Measurements from ENCODE around the gene ZNF410. TPM values are rescaled to one million over a fixed set of nuclear protein-coding genes. Genes with fewer than 3 reads are reported as not detected.

ZNF410 gene
- total and polyA plus RNA-seq, 2 of the 8 experiments (the other 6 are each of a cell fraction or from before 2014, with no cell fraction given): 11.2 to 18.9 TPM

DNA sequence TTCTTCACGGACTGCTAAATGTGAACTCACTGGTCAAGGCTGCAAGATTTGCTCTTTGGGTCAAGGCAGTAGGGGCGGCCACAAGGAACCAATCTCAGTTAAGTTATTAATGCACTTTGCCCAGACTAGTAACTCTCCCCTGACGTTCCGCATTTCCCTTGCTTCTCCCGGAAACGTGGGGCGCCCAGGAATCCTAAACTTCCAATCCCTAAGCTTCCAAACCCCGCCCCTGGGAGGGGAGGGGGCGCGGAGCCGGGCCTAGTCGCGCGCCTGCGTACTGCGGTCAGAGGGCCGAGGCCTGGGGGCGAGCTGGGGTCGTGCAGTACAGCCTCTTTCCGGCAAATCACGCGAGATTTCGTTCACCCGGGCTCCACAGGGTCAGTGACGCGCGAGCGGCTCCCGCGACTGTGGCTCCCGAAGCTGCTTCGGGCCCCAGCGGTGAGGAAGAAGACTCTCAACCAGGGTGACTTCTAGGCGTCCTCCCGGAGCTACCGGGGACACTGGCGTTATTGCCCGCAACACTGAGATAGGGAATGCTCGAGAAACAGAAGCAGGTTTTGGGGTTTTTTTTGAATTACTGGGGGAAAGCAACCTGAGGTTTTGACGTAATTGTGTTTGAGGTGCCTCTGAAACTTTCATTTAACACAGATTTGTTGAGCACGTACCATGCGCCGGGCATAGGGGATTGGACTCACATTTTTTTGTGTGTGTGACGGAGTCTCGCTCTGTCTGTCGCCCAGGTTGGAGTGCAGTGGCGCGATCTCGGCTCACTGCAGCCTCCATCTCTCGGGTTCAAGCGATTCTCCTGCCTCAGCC lies 34.9 kb upstream of the ZNF410 start, which contains the start of gene PTGR2:
TSS of gene PTGR2 (plus strand) at position 265 of the 816 bp plus-strand sequence. CDS start 7,032 bp downstream, outside the sequence.
- Histone ChIP-seq H3K4me3 (ENCODE audit: extremely low read depth in 1 of 4, insufficient read depth in 2 of 4, low read depth in 3 of 4, low read length in 4 of 4) (peak within 1 kb of the TSS; percentile 77 to 94 (median 90)), H4K20me1 (replicated peaks in 1 of 2; ENCODE audit: control insufficient read depth in 1 of 2, insufficient read depth in 2 of 2, low read length in 2 of 2) (no peaks in the 10 kb centered on the region), H3K36me3 (ENCODE audit: control insufficient read depth in 2 of 4, insufficient read depth in 4 of 4, low read length in 3 of 4) (peaks cover 0 to 3% (median 0%) of the 10 kb centered on the region in 4 experiments; a peak in 1 of 8 replicates), H3K56ac (replicated peaks; ENCODE audit: insufficient read length, low read depth, low read length) (peak within 1 kb of the TSS; percentile 24), H2BK12ac (ENCODE audit: low read depth, low read length) (peak within 1 kb of the TSS; percentile 22; the same call in 1 of the 2 replicates), H3K79me2 (ENCODE audit: control insufficient read depth in 1 of 2, insufficient read depth in 2 of 2, low read length in 2 of 2) (peaks cover 0 to 13% of the 10 kb centered on the region in 2 experiments; a peak in 2 of 4 replicates), H4K8ac (ENCODE audit: extremely low read depth, insufficient read depth, low read length) (peak within 1 kb of the TSS; percentile 81; the same call in 1 of the 2 replicates), H2BK20ac (ENCODE audit: low read length) (no peak within 1 kb of the TSS), H2BK120ac (replicated peaks; ENCODE audit: low read depth, low read length) (peak within 1 kb of the TSS; percentile 83), H3K9ac (replicated peaks in 1 of 4; ENCODE audit: extremely low read depth in 1 of 4, low read depth in 3 of 4, low read length in 3 of 4) (peak within 1 kb of the TSS; percentile 77 to 93 (median 90)), H3K23me2 (ENCODE audit: low read depth, low read length) (peaks cover 2% of the 10 kb centered on the region; the same call in 1 of the 2 replicates), H3K23ac (ENCODE audit: insufficient read length) (no peak within 1 kb of the TSS), H3K27me3 (replicated peaks in 1 of 4; ENCODE audit: control insufficient read depth in 3 of 4, extremely low read depth in 1 of 4, insufficient read depth in 3 of 4, low read length in 3 of 4) (no peaks in the 10 kb centered on the region), H3K4me1 (replicated peaks in 1 of 4; ENCODE audit: control insufficient read depth in 3 of 4, insufficient read depth in 4 of 4, low read length in 3 of 4) (peaks cover 0 to 6% (median 4%) of the 10 kb centered on the region in 4 experiments; a peak in 3 of 7 replicates), H3K9me3 (ENCODE audit: insufficient read depth in 2 of 2, low read depth in 1 of 2, low read length in 1 of 2) (no peaks in the 10 kb centered on the region), H4K5ac (ENCODE audit: insufficient read length, low read depth, low read length) (peak within 1 kb of the TSS; percentile 81), H3K18ac (ENCODE audit: extremely low read depth, low read length) (peak within 1 kb of the TSS; percentile 81), H2BK15ac (ENCODE audit: low read length) (no peak within 1 kb of the TSS), H2BK5ac (ENCODE audit: low read depth, low read length) (peak within 1 kb of the TSS; percentile 74; the same call in 1 of the 2 replicates), H3K4ac (replicated peaks; ENCODE audit: insufficient read length, low read depth, low read length) (peak within 1 kb of the TSS; percentile 78), H3K79me1 (ENCODE audit: low read depth, low read length) (no peaks in the 10 kb centered on the region), H3K4me2 (ENCODE audit: insufficient read depth in 1 of 2, low read depth in 2 of 2, low read length in 2 of 2) (peak within 1 kb of the TSS; percentile 70 to 71), H2AFZ (ENCODE audit: low read length) (peak within 1 kb of the TSS; percentile 83; the same call in 1 of the 2 replicates), H3K27ac (ENCODE audit: low read depth, low read length) (peak within 1 kb of the TSS; percentile 88), H2AK5ac (ENCODE audit: low read depth, low read length) (0 out of 2 replicates have a peak within 1 kb of the TSS, but pooled peaks have one; percentile 26), H4K91ac (replicated peaks; ENCODE audit: insufficient read length, low read length) (peak within 1 kb of the TSS; percentile 47), H3K14ac (ENCODE audit: insufficient read length) (no peak within 1 kb of the TSS)
- FAIRE-seq (no peak), DNase-seq (ENCODE audit: low read depth in 1 of 2, low spot score in 2 of 2) (peak; percentile 91 to 98)
- ChIA-PET POLR2A (ENCODE audit: partially characterized antibody) (interaction anchor here (0.6 to 4.0 kb wide), 23 partner anchors 9 to 706 kb away, joined by 3 to 33 read pairs (median 4); partner anchors contain the start of gene ZNF410), CTCF (ENCODE audit: partially characterized antibody) (interaction anchor here (0.6 to 2.1 kb wide), 8 partner anchors 16 to 220 kb away, joined by 3 to 10 read pairs (median 3); no protein-coding TSS in a partner anchor)
- 2% methylated on average over 51 of the region's 51 CpGs; no CpG with 5 or more reads in 1 of the 2 experiments for WGBS, 2 experiments (ENCODE audit: extremely low coverage in 1 of 2, insufficient coverage in 1 of 2, insufficient read length in 1 of 2, insufficient replicate concordance in 2 of 2, low coverage in 1 of 2, low lambda C conversion rate in 2 of 2, missing lambda C conversion rate in 1 of 2)
- TF ChIP-seq POLR2AphosphoS5 (IDR thresholded peaks at IDR 0.05; ENCODE audit: low read depth, low read length) (peak; percentile 89), FOSL1 (IDR thresholded peaks at IDR 0.05; ENCODE audit: insufficient read depth, low read depth, low read length) (no peak), KDM1A (IDR thresholded peaks at IDR 0.05; ENCODE audit: borderline replicate concordance, low read length) (no peak), HDAC2 (IDR thresholded peaks at IDR 0.05; ENCODE audit: borderline replicate concordance in 1 of 2, low read depth in 2 of 2, low read length in 2 of 2) (peak; percentile 13 to 81; a peak in 1 of 4 replicates), ZNF274 (IDR thresholded peaks at IDR 0.05; ENCODE audit: borderline replicate concordance, extremely low read depth, low read length) (no peak), YY1 (IDR thresholded peaks at IDR 0.05; ENCODE audit: low read depth, low read length) (no peak), MAX (IDR thresholded peaks at IDR 0.05) (peak; percentile 5), SRF (IDR thresholded peaks at IDR 0.05; ENCODE audit: low read depth, low read length) (no peak), HDAC6 (IDR thresholded peaks at IDR 0.05; ENCODE audit: low read depth, low read length) (no peak), RBBP5 (IDR thresholded peaks at IDR 0.05; ENCODE audit: borderline replicate concordance, low read depth, low read length) (no peak)

Measured in H1 (cell line).